ENCODE measurements around the gene PPIG. TPM values are rescaled to one million over a fixed set of nuclear protein-coding genes. Genes with fewer than 3 reads are reported as not detected.
"Not testable (repeated sequence)": the region's sequence is repeated elsewhere in the genome, so short reads cannot be mapped to it uniquely, and the experiment has no call there.

The PPIG gene
- polyA plus RNA-seq, result 10 to 100 TPM; 33.5 to 72.9 (median 50.8) TPM
- long read RNA-seq, donor 1, result 0 reads
- long read RNA-seq, donor 2, full-length matches to known transcripts, result 4 of 9 reads
- long read RNA-seq, donor 2, partial matches to known transcripts, result 5 of 9 reads
- long read RNA-seq, donor 2, other reads (novel, unspliced or antisense), result 0 of 9 reads
- long read RNA-seq, donor 3, full-length matches to known transcripts, result 6 of 22 reads
- long read RNA-seq, donor 3, partial matches to known transcripts, result 16 of 22 reads
- long read RNA-seq, donor 3, other reads (novel, unspliced or antisense), result 0 of 22 reads
- long read RNA-seq, donor 4, result 0 reads
- long read RNA-seq, donor 5, partial matches to known transcripts, result 9 of 11 reads
- long read RNA-seq, donor 5, other reads (novel, unspliced or antisense), result 0 of 11 reads
- long read RNA-seq, donor 6, full-length matches to known transcripts, result 4 of 16 reads
- long read RNA-seq, donor 6, partial matches to known transcripts, result 12 of 16 reads
- long read RNA-seq, donor 6, other reads (novel, unspliced or antisense), result 0 of 16 reads
- long read RNA-seq, donor 7, result 0 reads
- long read RNA-seq, donor 8, result 0 reads
- long read RNA-seq, donor 9, full-length matches to known transcripts, result 5 of 5 reads
- long read RNA-seq, donor 9, partial matches to known transcripts, result 0 of 5 reads
- long read RNA-seq, donor 9, other reads (novel, unspliced or antisense), result 0 of 5 reads
- long read RNA-seq, donor 10, full-length matches to known transcripts, result 5 of 24 reads
- long read RNA-seq, donor 10, partial matches to known transcripts, result 19 of 24 reads
- long read RNA-seq, donor 10, other reads (novel, unspliced or antisense), result 0 of 24 reads

- Histone ChIP-seq H3K4me3 (ENCODE audit: low read depth in 1 of 3, low read length in 3 of 3) (peak within 1 kb of the TSS; percentile 76 to 88 (median 86)), H3K4me1 (ENCODE audit: control insufficient read depth in 3 of 3, insufficient read depth in 2 of 3, low read depth in 1 of 3, low read length in 2 of 3) (peaks cover 0 to 3% (median 0%) of the 10 kb centered on the region in 3 donors), H3K9me3 (ENCODE audit: control insufficient read depth in 2 of 2, insufficient read depth in 1 of 2, low read depth in 1 of 2, low read length in 1 of 2) (peaks cover 0 to 6% of the 10 kb centered on the region in 2 donors), H3K27me3 (ENCODE audit: control insufficient read depth in 3 of 3, insufficient read depth in 3 of 3, low read length in 3 of 3) (no peaks in the 10 kb centered on the region), H3K36me3 (ENCODE audit: control insufficient read depth in 3 of 3, insufficient read depth in 2 of 3, low read depth in 1 of 3, low read length in 3 of 3) (peaks cover 0 to 7% (median 0%) of the 10 kb centered on the region in 3 donors), H3K27ac (ENCODE audit: low read depth in 1 of 3, low read length in 2 of 3) (peak within 1 kb of the TSS; percentile 95 to 99 (median 98))
- WGBS, 3 donors, result 4 to 5% (median 5%) methylated on average over 44 to 49 of the region's 49 CpGs
- DNase-seq (peak; percentile 95 to 97), FAIRE-seq (no peak)
These were observed at the start of gene PPIG for GRCh38 chr2:169584005-169584877. TSS of gene PPIG (plus strand) at chr2:169584351. CDS start at chr2:169604042, 19,691 bp downstream.

DNA sequence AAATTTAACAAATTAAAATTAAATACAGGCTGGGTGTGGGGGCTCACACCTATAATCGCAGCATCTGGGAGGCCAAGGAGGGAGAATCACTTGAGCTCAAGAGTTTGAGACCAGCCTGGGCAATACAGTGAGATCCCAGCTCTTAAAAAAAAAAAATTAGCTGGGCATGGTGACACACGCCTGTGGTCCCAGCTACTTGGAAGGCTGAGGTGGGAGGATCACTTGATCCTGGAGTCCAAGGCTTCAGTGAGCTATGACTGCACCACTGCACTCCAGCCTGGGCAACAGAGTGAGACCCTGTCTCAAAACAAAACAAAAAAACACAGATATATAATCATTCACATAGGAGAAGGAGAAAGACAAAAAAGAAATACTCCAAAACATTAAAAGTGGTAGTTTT lies 44.7 kb upstream of the PPIG start:
- H3K27ac ChIP-seq (ENCODE audit: low read depth in 1 of 3, low read length in 2 of 3); DNase-seq; FAIRE-seq; H3K27me3 ChIP-seq (ENCODE audit: control insufficient read depth in 3 of 3, insufficient read depth in 3 of 3, low read length in 3 of 3); H3K9me3 ChIP-seq (ENCODE audit: control insufficient read depth in 2 of 2, insufficient read depth in 1 of 2, low read depth in 1 of 2, low read length in 1 of 2); H3K4me1 ChIP-seq (ENCODE audit: control insufficient read depth in 3 of 3, insufficient read depth in 2 of 3, low read depth in 1 of 3, low read length in 2 of 3); H3K4me3 ChIP-seq (ENCODE audit: low read depth in 1 of 3, low read length in 3 of 3): not testable (repeated sequence)
- WGBS, 3 donors, result 97 to 100% (median 98%) methylated on average over 2 of the region's 2 CpGs
- H3K36me3 ChIP-seq (ENCODE audit: control insufficient read depth in 3 of 3, insufficient read depth in 2 of 3, low read depth in 1 of 3, low read length in 3 of 3), result peaks cover 2 to 17% (median 5%) of the 10 kb centered on the region in 3 donors

DNA sequence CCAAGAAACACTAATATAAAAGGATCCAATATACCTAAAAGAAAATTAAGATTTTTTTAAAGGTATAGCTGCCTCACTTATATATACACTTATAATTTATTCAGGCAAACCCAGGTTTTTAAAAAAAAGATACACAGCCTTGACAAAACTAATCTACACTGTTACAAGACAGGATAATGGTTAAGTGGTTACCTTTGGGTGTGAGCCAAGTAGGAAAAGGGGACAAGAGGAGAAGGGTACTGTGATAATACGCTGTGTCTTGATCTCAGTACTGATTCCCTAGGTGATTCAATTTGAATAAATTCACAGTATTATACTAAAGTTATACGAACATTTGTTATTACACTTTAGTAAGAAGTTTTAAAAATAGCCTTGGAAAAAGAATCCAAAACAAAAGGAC lies 44.0 kb upstream of the PPIG start:
- no peaks in the 10 kb centered on the region for H3K9me3 ChIP-seq (ENCODE audit: control insufficient read depth in 2 of 2, insufficient read depth in 1 of 2, low read depth in 1 of 2, low read length in 1 of 2)
- DNase-seq (no peak), FAIRE-seq (no peak)
- WGBS, 3 donors, result 85 to 92% (median 92%) methylated on average over 2 of the region's 2 CpGs
- no peaks in the 10 kb centered on the region for H3K4me1 ChIP-seq (ENCODE audit: control insufficient read depth in 3 of 3, insufficient read depth in 2 of 3, low read depth in 1 of 3, low read length in 2 of 3)
- H3K36me3 ChIP-seq (ENCODE audit: control insufficient read depth in 3 of 3, insufficient read depth in 2 of 3, low read depth in 1 of 3, low read length in 3 of 3), result peaks cover 2 to 17% (median 5%) of the 10 kb centered on the region in 3 donors
- no peak overlapping the region for H3K4me3 ChIP-seq (ENCODE audit: low read depth in 1 of 3, low read length in 3 of 3)
- no peak overlapping the region for H3K27ac ChIP-seq (ENCODE audit: low read depth in 1 of 3, low read length in 2 of 3)
- no peaks in the 10 kb centered on the region for H3K27me3 ChIP-seq (ENCODE audit: control insufficient read depth in 3 of 3, insufficient read depth in 3 of 3, low read length in 3 of 3)

GRCh38 chr2:169542433-169542832 lies 41.7 kb upstream of the PPIG start:
- Histone ChIP-seq H3K4me1 (ENCODE audit: control insufficient read depth in 3 of 3, insufficient read depth in 2 of 3, low read depth in 1 of 3, low read length in 2 of 3) (no peaks in the 10 kb centered on the region), H3K36me3 (ENCODE audit: control insufficient read depth in 3 of 3, insufficient read depth in 2 of 3, low read depth in 1 of 3, low read length in 3 of 3) (peaks cover 2 to 22% (median 7%) of the 10 kb centered on the region in 3 donors), H3K4me3 (ENCODE audit: low read depth in 1 of 3, low read length in 3 of 3) (no peak overlapping the region), H3K9me3 (ENCODE audit: control insufficient read depth in 2 of 2, insufficient read depth in 1 of 2, low read depth in 1 of 2, low read length in 1 of 2) (no peaks in the 10 kb centered on the region), H3K27ac (ENCODE audit: low read depth in 1 of 3, low read length in 2 of 3) (no peak overlapping the region), H3K27me3 (ENCODE audit: control insufficient read depth in 3 of 3, insufficient read depth in 3 of 3, low read length in 3 of 3) (no peaks in the 10 kb centered on the region)
- DNase-seq (no peak), FAIRE-seq (no peak)
- 94 to 98% (median 95%) methylated on average over 3 of the region's 3 CpGs for WGBS, 3 donors

DNA sequence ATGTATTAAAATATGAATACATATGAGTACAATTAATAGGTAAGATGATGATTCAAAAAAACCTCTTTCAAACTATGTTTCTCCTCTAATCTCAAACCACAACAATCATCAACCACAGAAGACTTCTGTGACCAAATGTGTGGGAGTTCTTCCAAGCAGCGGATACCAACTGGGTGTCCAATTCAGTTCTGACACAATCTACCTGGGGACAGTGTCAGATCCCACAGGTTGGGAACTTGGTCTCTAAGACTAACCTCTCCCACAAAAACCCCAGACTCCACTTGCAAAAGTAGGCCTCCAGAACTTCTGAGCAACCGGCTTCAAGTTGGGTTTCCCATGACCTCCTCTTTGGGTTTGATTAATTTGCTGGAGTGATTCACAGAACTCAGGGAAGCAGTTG lies 37.4 kb upstream of the PPIG start:
- peaks cover 2 to 27% (median 6%) of the 10 kb centered on the region in 3 donors for H3K36me3 ChIP-seq (ENCODE audit: control insufficient read depth in 3 of 3, insufficient read depth in 2 of 3, low read depth in 1 of 3, low read length in 3 of 3)
- no peaks in the 10 kb centered on the region for H3K4me1 ChIP-seq (ENCODE audit: control insufficient read depth in 3 of 3, insufficient read depth in 2 of 3, low read depth in 1 of 3, low read length in 2 of 3)
- H3K9me3 ChIP-seq (ENCODE audit: control insufficient read depth in 2 of 2, insufficient read depth in 1 of 2, low read depth in 1 of 2, low read length in 1 of 2), result no peaks in the 10 kb centered on the region
- no peak for DNase-seq
- FAIRE-seq, result no peak
- H3K27ac ChIP-seq (ENCODE audit: low read depth in 1 of 3, low read length in 2 of 3), result no peak overlapping the region
- no peak overlapping the region for H3K4me3 ChIP-seq (ENCODE audit: low read depth in 1 of 3, low read length in 3 of 3)
- H3K27me3 ChIP-seq (ENCODE audit: control insufficient read depth in 3 of 3, insufficient read depth in 3 of 3, low read length in 3 of 3), result no peaks in the 10 kb centered on the region
- WGBS, 3 donors, result 79 to 90% (median 85%) methylated on average over 2 of the region's 2 CpGs

- WGBS, 3 donors, result 97 to 100% (median 98%) methylated on average over 1 of the region's 1 CpG
- no peak for FAIRE-seq
- no peak overlapping the region for H3K4me3 ChIP-seq (ENCODE audit: low read depth in 1 of 3, low read length in 3 of 3)
These were observed 22.8 kb upstream of the PPIG start for GRCh38 chr2:169561364-169561763.

GRCh38 chr2:169562084-169562483 lies 22.1 kb upstream of the PPIG start:
- not testable (repeated sequence) for H3K27me3 ChIP-seq (ENCODE audit: control insufficient read depth in 3 of 3, insufficient read depth in 3 of 3, low read length in 3 of 3); H3K4me1 ChIP-seq (ENCODE audit: control insufficient read depth in 3 of 3, insufficient read depth in 2 of 3, low read depth in 1 of 3, low read length in 2 of 3); H3K4me3 ChIP-seq (ENCODE audit: low read depth in 1 of 3, low read length in 3 of 3); H3K27ac ChIP-seq (ENCODE audit: low read depth in 1 of 3, low read length in 2 of 3); FAIRE-seq; DNase-seq; H3K9me3 ChIP-seq (ENCODE audit: control insufficient read depth in 2 of 2, insufficient read depth in 1 of 2, low read depth in 1 of 2, low read length in 1 of 2)
- WGBS, 3 donors, result 93 to 99% (median 98%) methylated on average over 5 of the region's 5 CpGs
- peaks cover 0 to 21% (median 5%) of the 10 kb centered on the region in 3 donors for H3K36me3 ChIP-seq (ENCODE audit: control insufficient read depth in 3 of 3, insufficient read depth in 2 of 3, low read depth in 1 of 3, low read length in 3 of 3)

More at GRCh38 chr2:169561364-169561763, 22.8 kb upstream of the PPIG start:
- H3K27ac ChIP-seq (ENCODE audit: low read depth in 1 of 3, low read length in 2 of 3), result no peak overlapping the region
- DNase-seq, result no peak
- no peaks in the 10 kb centered on the region for H3K4me1 ChIP-seq (ENCODE audit: control insufficient read depth in 3 of 3, insufficient read depth in 2 of 3, low read depth in 1 of 3, low read length in 2 of 3)
- H3K36me3 ChIP-seq (ENCODE audit: control insufficient read depth in 3 of 3, insufficient read depth in 2 of 3, low read depth in 1 of 3, low read length in 3 of 3), result peaks cover 0 to 21% (median 5%) of the 10 kb centered on the region in 3 donors
- no peaks in the 10 kb centered on the region for H3K27me3 ChIP-seq (ENCODE audit: control insufficient read depth in 3 of 3, insufficient read depth in 3 of 3, low read length in 3 of 3)
- no peaks in the 10 kb centered on the region for H3K9me3 ChIP-seq (ENCODE audit: control insufficient read depth in 2 of 2, insufficient read depth in 1 of 2, low read depth in 1 of 2, low read length in 1 of 2)

DNA sequence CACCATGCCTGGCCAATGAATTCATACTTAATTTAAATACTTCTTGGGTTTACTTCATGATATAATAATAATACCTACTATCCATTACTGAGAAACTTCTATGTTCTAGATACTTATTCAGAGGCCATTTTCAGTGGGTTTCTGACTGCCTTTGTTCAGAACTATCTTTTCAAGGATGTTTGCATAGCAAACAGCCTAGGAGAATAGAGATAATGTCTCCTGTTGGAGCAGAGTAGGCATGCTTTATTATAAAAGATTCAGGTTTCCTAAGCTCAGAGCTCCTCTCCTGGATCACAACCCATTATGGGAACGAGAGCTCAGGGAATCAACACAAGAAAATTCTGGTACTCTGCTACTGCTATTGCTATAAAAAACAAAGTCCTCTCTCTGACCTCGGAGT lies 21.6 kb upstream of the PPIG start:
- DNase-seq (peak in 1 of 2 donors; percentile 20), FAIRE-seq (no peak)
- H3K36me3 ChIP-seq (ENCODE audit: control insufficient read depth in 3 of 3, insufficient read depth in 2 of 3, low read depth in 1 of 3, low read length in 3 of 3), result peaks cover 0 to 21% (median 5%) of the 10 kb centered on the region in 3 donors
- H3K27ac ChIP-seq (ENCODE audit: low read depth in 1 of 3, low read length in 2 of 3), result no peak overlapping the region
- H3K4me3 ChIP-seq (ENCODE audit: low read depth in 1 of 3, low read length in 3 of 3), result no peak overlapping the region
- H3K4me1 ChIP-seq (ENCODE audit: control insufficient read depth in 3 of 3, insufficient read depth in 2 of 3, low read depth in 1 of 3, low read length in 2 of 3), result no peaks in the 10 kb centered on the region
- H3K9me3 ChIP-seq (ENCODE audit: control insufficient read depth in 2 of 2, insufficient read depth in 1 of 2, low read depth in 1 of 2, low read length in 1 of 2), result no peaks in the 10 kb centered on the region
- no peaks in the 10 kb centered on the region for H3K27me3 ChIP-seq (ENCODE audit: control insufficient read depth in 3 of 3, insufficient read depth in 3 of 3, low read length in 3 of 3)
- WGBS, 3 donors, result 92 to 94% (median 93%) methylated on average over 2 of the region's 2 CpGs

All from small intestine (tissue), 16 donors.